Right lobe of liver (tissue), 6 donors: ENCODE measurements around the gene OR7D4. TPM values are rescaled to one million over a fixed set of nuclear protein-coding genes. Genes with fewer than 3 reads are reported as not detected.

Source experiments
- ATAC-seq, 4 donors: fragments of 200-7000 bp; cut with Tn5 transposase; one replicate each; pipeline ENCODE4 v1.9.1; 2020; ENCODE audit warnings: mild to moderate bottlenecking in 4 of 4, moderate library complexity in 4 of 4
- DNase-seq, 3 donors: peaks; one replicate each; pipeline ENCODE4 v3.0.0-alpha.2; 2020
- H3K27ac ChIP-seq, 3 donors: fragments of 200-600 bp; one replicate each; pipeline ENCODE4 v1.8.0; 2022
- H3K27me3 ChIP-seq, 2 donors: fragments of 200-600 bp; one replicate each; pipeline ENCODE4 v1.8.0; 2022
- H3K36me3 ChIP-seq, 4 donors: fragments of 200-600 bp; sonication (generic) in 1 of 4; one replicate each; pipeline versions ENCODE4 v1.5.1 to v1.8.0; 2017 to 2022; ENCODE audit warnings: control low read depth in 1 of 4
- H3K4me1 ChIP-seq, 4 donors: fragments of 200-600 bp; sonication (generic) in 1 of 4; one replicate each; pipeline versions ENCODE4 v1.5.1 to v1.8.0; 2017 to 2022; ENCODE audit warnings: control low read depth in 1 of 4
- H3K4me3 ChIP-seq, 3 donors: fragments of 200-600 bp; one replicate each; pipeline ENCODE4 v1.8.0; 2022
- H3K9me3 ChIP-seq, 4 donors: fragments of 200-600 bp; sonication (generic) in 1 of 4; one replicate each; pipeline versions ENCODE4 v1.5.1 to v1.8.0; 2017 to 2022; ENCODE audit warnings: control low read depth in 1 of 4
- CTCF ChIP-seq, 4 donors: fragments of 200-600 bp in 3 of 4; fragments of 450-650 bp in 1 of 4; IDR thresholded peaks; one replicate each; pipeline versions ENCODE4 v1.5.1 to v1.8.0; 2016 to 2022; ENCODE audit warnings: antibody characterized with exemption in 4 of 4, mild to moderate bottlenecking in 2 of 4
- POLR2A ChIP-seq: fragments of 450-650 bp; IDR thresholded peaks from one replicate; pipeline ENCODE4 v1.6.1; 2017; ENCODE audit warnings: antibody characterized with exemption, mild to moderate bottlenecking
- WGBS: methylation state at CpG from one replicate; pipeline ENCODE4 v1.1.6; 2018; ENCODE audit warnings: low coverage, low lambda C conversion rate; ENCODE audit not compliant: insufficient coverage; ENCODE audit errors: missing lambda C conversion rate; 5-methylcytosine and 5-hydroxymethylcytosine counted together
- intact Hi-C, 2 donors: fragments of 100-400 bp; cut with DNase I; formaldehyde crosslinking; loops; one replicate each; pipeline versions ENCODE4 v1.11.2 to v1.14.1; 2022
- total RNA-seq, 6 experiments: library from RNA; depleted of rRNA in 2 of 6; stranded (reverse); fragments of >200 nt in 2 of 6; fragmentation: NEBNext Ultra II Directional in 3 of 6; extraction: Animal tissue kit (Norgen Biotek cat#: 25700) in 3 of 6; gene quantifications; one replicate each; pipeline versions ENCODE4 v1.1.0 to v1.2.4, GENCODE V29; 2016 to 2023
- donor health status: DM: no; HTN: yes; CAD: no.
- donor health status: DM: no; HTN: no; CAD: no.
- donor health status: DM: no; HTN: no; CAD: no.
- donor health status: DM: no; HTN: yes; CAD: no.
- donor health status: DM: no; HTN: yes; CAD: no.

The OR7D4 gene
- total RNA-seq, 6 experiments from 2014 or later, result not detected

DNA sequence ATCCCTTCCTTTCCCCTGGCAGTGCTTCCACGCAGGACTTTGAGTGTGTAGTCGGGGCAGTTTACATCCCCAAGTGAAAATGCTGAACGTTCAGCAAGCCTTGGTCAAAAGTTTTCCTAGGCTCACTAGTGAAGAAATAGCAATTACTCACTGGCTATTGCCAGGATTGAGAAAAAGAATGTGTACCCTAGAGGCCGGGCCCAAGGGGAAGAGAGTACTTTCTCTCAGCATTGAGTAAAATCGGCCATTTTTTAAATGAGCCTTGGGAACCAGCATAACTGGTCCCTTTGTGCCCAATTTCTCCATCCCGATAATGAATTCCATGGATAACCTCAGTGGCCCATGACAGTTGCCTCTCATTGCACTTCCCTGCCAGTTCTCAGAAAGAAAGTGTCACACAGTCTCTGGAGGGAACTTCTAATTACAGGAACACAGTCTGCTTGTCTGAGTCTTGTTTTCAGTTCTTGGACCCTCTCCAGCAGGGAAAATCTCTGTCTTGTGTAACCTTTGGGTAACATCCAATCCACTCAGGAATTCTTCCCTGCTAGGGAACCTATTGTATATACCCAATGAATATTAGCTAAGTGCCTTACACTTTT, 47.9 kb downstream of the OR7D4 start:
- WGBS, result 78% methylated on average over 4 of the region's 6 CpGs
- intact Hi-C loops, result no loop called here
- H3K27me3 ChIP-seq, result no peaks in the 10 kb centered on the region
- H3K4me3 ChIP-seq, result no peak overlapping the region
- no peak for DNase-seq
- ATAC-seq, result no peak
- H3K36me3 ChIP-seq, result no peaks in the 10 kb centered on the region
- no peaks in the 10 kb centered on the region for H3K4me1 ChIP-seq
- TF ChIP-seq POLR2A, result no peak
- TF ChIP-seq CTCF (IDR thresholded peaks at IDR 0.05), result no peak
- no peak overlapping the region for H3K27ac ChIP-seq
- H3K9me3 ChIP-seq, result no peaks in the 10 kb centered on the region

DNA sequence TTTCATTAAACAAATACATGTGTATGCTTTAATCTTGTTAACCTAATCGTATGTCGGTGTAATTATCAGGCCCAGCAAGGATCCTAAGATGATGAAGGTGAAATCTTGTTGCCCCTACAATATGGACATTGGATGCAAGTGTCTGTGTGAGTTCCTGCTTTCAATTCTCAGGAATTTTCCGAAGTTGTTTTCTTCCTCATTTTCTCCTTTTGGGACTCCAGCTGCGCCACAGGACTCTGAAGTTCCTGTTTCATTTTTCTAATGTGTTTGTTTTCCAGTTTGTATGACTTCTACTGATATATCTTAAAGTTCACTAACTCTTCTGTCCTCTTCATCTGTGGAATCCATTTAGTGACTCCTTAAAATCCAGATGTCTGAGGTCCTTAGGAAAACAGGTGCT, 52.5 kb downstream of the OR7D4 start:
- Histone ChIP-seq H3K9me3 (peaks cover 0 to 5% (median 0%) of the 10 kb centered on the region in 4 donors), H3K27ac (no peak overlapping the region), H3K4me3 (no peak overlapping the region), H3K36me3 (peaks cover 0 to 16% (median 9%) of the 10 kb centered on the region in 4 donors), H3K4me1 (no peaks in the 10 kb centered on the region), H3K27me3 (no peaks in the 10 kb centered on the region)
- DNase-seq (no peak), ATAC-seq (no peak)
- intact Hi-C loops, result no loop called here
- WGBS, result 84% methylated on average over 4 of the region's 4 CpGs
- TF ChIP-seq POLR2A, result no peak
- TF ChIP-seq CTCF (IDR thresholded peaks at IDR 0.05), result no peak

- Histone ChIP-seq H3K4me3 (no peak overlapping the region), H3K9me3 (peaks cover 0 to 8% (median 3%) of the 10 kb centered on the region in 4 donors), H3K27ac (no peak overlapping the region), H3K36me3 (peaks cover 0 to 32% (median 20%) of the 10 kb centered on the region in 4 donors), H3K27me3 (no peaks in the 10 kb centered on the region), H3K4me1 (no peaks in the 10 kb centered on the region)
- whole genome bisulfite sequencing, result 90% methylated on average over 3 of the region's 3 CpGs
- intact Hi-C loops, result no loop called here
- DNase-seq (no peak), ATAC-seq (no peak)
- TF ChIP-seq CTCF (IDR thresholded peaks at IDR 0.05) (no peak), POLR2A (no peak)
Measured at GRCh38 chr19:9165261-9165660, 54.1 kb downstream of the OR7D4 start.

DNA sequence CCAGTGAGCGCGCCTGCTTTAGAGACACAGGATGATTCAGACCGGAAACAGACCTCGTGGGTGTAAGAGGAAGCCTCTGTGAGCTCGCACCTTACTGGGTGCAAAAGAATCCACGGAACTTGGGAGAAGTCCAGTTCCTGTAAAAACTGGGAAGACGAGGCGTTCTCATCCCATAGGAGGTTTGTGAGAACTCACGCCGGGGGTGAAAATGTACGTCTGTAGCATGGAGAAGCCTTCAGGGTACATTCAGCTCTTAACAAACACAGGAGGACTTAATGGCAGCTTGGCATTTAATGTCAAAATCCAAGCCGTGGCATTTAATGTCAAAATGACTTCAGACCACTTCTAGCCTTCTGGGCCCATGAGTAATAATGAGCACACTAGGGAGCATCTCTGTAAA, 58.0 kb downstream of the OR7D4 start:
- Histone ChIP-seq H3K4me3 (no peak overlapping the region), H3K36me3 (peaks cover 0 to 68% (median 47%) of the 10 kb centered on the region in 4 donors), H3K9me3 (peaks cover 0 to 8% (median 6%) of the 10 kb centered on the region in 4 donors), H3K4me1 (no peaks in the 10 kb centered on the region), H3K27ac (no peak overlapping the region), H3K27me3 (no peaks in the 10 kb centered on the region)
- WGBS, result 94% methylated on average over 5 of the region's 12 CpGs
- TF ChIP-seq CTCF (IDR thresholded peaks at IDR 0.05) (no peak), POLR2A (no peak)
- intact Hi-C loops, result no loop called here
- no peak for DNase-seq
- no peak for ATAC-seq

Other genes with a start within 250 kb of the OR7D4 start
- gene MUC16, start 209.2 kb downstream of the OR7D4 start, total RNA-seq, result under 1 TPM in 2 of 6 experiments, not detected in 4; under 0.01 to 0.06 TPM
- gene OR1M1, start 132.5 kb downstream of the OR7D4 start, total RNA-seq, result not detected
- gene OR7G2, start 112.1 kb downstream of the OR7D4 start, total RNA-seq, result not detected
- gene OR7G1, start 103.8 kb downstream of the OR7D4 start, total RNA-seq, result not detected
- not detected for gene OR7G3, start 92.6 kb downstream of the OR7D4 start, total RNA-seq
- gene ZNF317, start 79.2 kb downstream of the OR7D4 start, total RNA-seq, result 10 to 100 TPM in 5 of 6 experiments, 1 to 10 TPM in 1; 7.6 to 17.9 (median 12.1) TPM
- under 1 TPM in 1 of 6 experiments, not detected in 5; 0.09 TPM for gene OR7D2, start 40.6 kb downstream of the OR7D4 start, total RNA-seq
- not detected for gene OR7E24, start 31.3 kb upstream of the OR7D4 start, total RNA-seq
- gene ZNF699, start 90.2 kb upstream of the OR7D4 start, total RNA-seq, result 1 to 10 TPM in 5 of 6 experiments, under 1 TPM in 1; 0.48 to 7.8 (median 2.3) TPM
- gene ZNF559, start 104.6 kb upstream of the OR7D4 start, total RNA-seq, result 1 to 10 TPM; 1.7 to 7.8 (median 4.0) TPM
- under 1 TPM in 5 of 6 experiments, not detected in 1; 0.18 to 0.66 (median 0.61) TPM for gene ZNF177, start 143.4 kb upstream of the OR7D4 start, total RNA-seq
- gene ZNF266, start 216.0 kb upstream of the OR7D4 start, total RNA-seq, result 1 to 10 TPM; 4.7 to 8.5 (median 5.6) TPM